IMR-90 (cell line): Measurements from ENCODE around the gene ARHGEF39. TPM values are rescaled to one million over a fixed set of nuclear protein-coding genes. Genes with fewer than 3 reads are reported as not detected.

Experiments
- ATAC-seq: fragments of 200-7000 bp; cut with Tn5 transposase; 2 replicates; pipeline ENCODE4 v1.9.1; 2020; ENCODE audit warnings: low read depth, mild to moderate bottlenecking, moderate library complexity
- BruUV-seq: library from RNA; stranded (reverse); fragments of 400-500 nt; replicated peaks from 2 replicates; lab custom pipeline; 2021; lab: Mats Ljungman, UMichigan
- CTCF ChIA-PET: fragments of 300-600 bp; formaldehyde crosslinking; extraction: SDS; loops from one replicate; lab custom pipeline; 2021; ENCODE audit warnings: antibody characterized with exemption; lab: Yijun Ruan, JAX
- POLR2A ChIA-PET: fragments of 300-600 bp; sonication (Branson Sonifier 250); formaldehyde crosslinking; loops from one replicate; lab custom pipeline; 2022; ENCODE audit warnings: antibody characterized with exemption; ENCODE audit not compliant: unreplicated experiment; lab: Charles Lee
- DNase-seq: peaks from one replicate; pipeline ENCODE4 v3.0.0; 2013
- H2AFZ ChIP-seq: replicated peaks from 2 replicates; pipeline ENCODE3; 2013; ENCODE audit warnings: low read length, mild to moderate bottlenecking; ENCODE audit not compliant: poor library complexity
- H2AK5ac ChIP-seq: 2 replicates; pipeline ENCODE4 v1.6.1; 2013; ENCODE audit warnings: low read depth, low read length, inconsistent platforms
- H2AK9ac ChIP-seq: replicated peaks from 2 replicates; pipeline ENCODE3; 2013; ENCODE audit warnings: mild to moderate bottlenecking, low read depth, low read length, moderate library complexity; ENCODE audit not compliant: poor library complexity
- H2BK120ac ChIP-seq: 2 replicates; pipeline ENCODE4 v1.6.1; 2013; ENCODE audit warnings: low read depth, low read length, inconsistent platforms
- H2BK15ac ChIP-seq: 3 replicates; pipeline ENCODE4 v1.6.1; 2013; ENCODE audit warnings: low read depth, low read length, inconsistent platforms
- H2BK20ac ChIP-seq: 2 replicates; pipeline ENCODE4 v1.6.1; 2013; ENCODE audit warnings: low read depth, mild to moderate bottlenecking, inconsistent platforms, low read length, moderate library complexity
- H2BK5ac ChIP-seq: 2 replicates; pipeline ENCODE4 v1.6.1; 2013; ENCODE audit warnings: mild to moderate bottlenecking, low read depth, low read length, inconsistent platforms; ENCODE audit not compliant: poor library complexity, severe bottlenecking
- H3K14ac ChIP-seq: replicated peaks from 2 replicates; pipeline ENCODE4 v1.6.1; 2013; ENCODE audit warnings: low read depth, low read length, inconsistent platforms
- H3K18ac ChIP-seq: 2 replicates; pipeline ENCODE4 v1.6.1; 2013; ENCODE audit warnings: low read depth, low read length, control low read depth
- H3K23ac ChIP-seq: 2 replicates; pipeline ENCODE4 v1.6.1; 2013; ENCODE audit warnings: low read depth, low read length, inconsistent platforms
- H3K27ac ChIP-seq: 2 replicates; pipeline ENCODE4 v1.5.1; 2013; ENCODE audit warnings: mild to moderate bottlenecking, control low read depth, low read length; ENCODE audit not compliant: insufficient read depth
- H3K27me3 ChIP-seq: 2 replicates; pipeline ENCODE4 v1.6.1; 2013; ENCODE audit warnings: low read length; ENCODE audit not compliant: control insufficient read depth, insufficient read depth
- H3K36me3 ChIP-seq: 2 replicates; pipeline ENCODE4 v1.6.1; 2013; ENCODE audit warnings: low read length, mixed read lengths; ENCODE audit not compliant: control insufficient read depth, insufficient read depth
- H3K4ac ChIP-seq: 2 replicates; pipeline ENCODE4 v1.6.1; 2013; ENCODE audit warnings: low read depth, low read length, inconsistent platforms
- H3K4me1 ChIP-seq: 2 replicates; pipeline ENCODE4 v1.6.1; 2013; ENCODE audit warnings: low read length, mixed read lengths; ENCODE audit not compliant: control insufficient read depth, insufficient read depth
- H3K4me2 ChIP-seq: 2 replicates; pipeline ENCODE4 v1.6.1; 2013; ENCODE audit warnings: low read depth, mild to moderate bottlenecking, control low read depth, low read length, moderate library complexity
- H3K4me3 ChIP-seq: 2 replicates; pipeline ENCODE4 v1.5.1; 2013; ENCODE audit warnings: low read depth, mild to moderate bottlenecking, control low read depth, low read length, moderate library complexity; ENCODE audit not compliant: insufficient read depth
- H3K56ac ChIP-seq: 2 replicates; pipeline ENCODE4 v1.6.1; 2013; ENCODE audit warnings: low read length, inconsistent platforms; ENCODE audit not compliant: insufficient read depth; ENCODE audit errors: extremely low read depth
- H3K79me1 ChIP-seq, 2 experiments: 2 replicates each; pipeline ENCODE4 v1.6.1; 2013; ENCODE audit warnings: low read length in 2 of 2, inconsistent platforms in 1 of 2, low read depth in 1 of 2
- H3K9ac ChIP-seq: 2 replicates; pipeline ENCODE4 v1.6.1; 2013; ENCODE audit warnings: low read depth, low read length, control low read depth
- H3K9me1 ChIP-seq: 2 replicates; pipeline ENCODE4 v1.6.1; 2013; ENCODE audit warnings: low read length, inconsistent platforms; ENCODE audit not compliant: insufficient read depth
- H3K9me3 ChIP-seq: 2 replicates; pipeline ENCODE4 v1.6.1; 2013; ENCODE audit warnings: low read length; ENCODE audit not compliant: control insufficient read depth, insufficient read depth
- H4K20me1 ChIP-seq: 2 replicates; pipeline ENCODE4 v1.6.1; 2013; ENCODE audit warnings: low read length, inconsistent platforms; ENCODE audit not compliant: insufficient read depth
- H4K5ac ChIP-seq: 2 replicates; pipeline ENCODE4 v1.6.1; 2013; ENCODE audit warnings: mild to moderate bottlenecking, low read depth, low read length, control low read depth
- H4K8ac ChIP-seq, 2 experiments: 2 replicates each; pipeline ENCODE4 v1.6.1; 2013; ENCODE audit warnings: low read depth in 2 of 2, low read length in 2 of 2, control low read depth in 1 of 2, inconsistent platforms in 1 of 2
- H4K91ac ChIP-seq: 2 replicates; pipeline ENCODE4 v1.6.1; 2013; ENCODE audit warnings: low read depth, low read length, inconsistent platforms; ENCODE audit not compliant: insufficient read depth
- BHLHE40 ChIP-seq: fragments of 150-350 bp; IDR thresholded peaks from 2 replicates; pipeline ENCODE4 v1.6.1; 2016; ENCODE audit warnings: mild to moderate bottlenecking, low read depth, low read length
- CEBPB ChIP-seq: IDR thresholded peaks from 2 replicates; pipeline ENCODE4 v1.6.1; 2012; ENCODE audit warnings: low read depth, low read length, improper control_type of control experiment
- CHD1 ChIP-seq: IDR thresholded peaks from 2 replicates; pipeline ENCODE4 v1.6.1; 2012; ENCODE audit warnings: low read depth, low read length, improper control_type of control experiment
- FOS ChIP-seq: fragments of 150-350 bp; IDR thresholded peaks from 2 replicates; pipeline ENCODE4 v1.6.1; 2016; ENCODE audit warnings: low read depth, low read length
- MAFK ChIP-seq: IDR thresholded peaks from 2 replicates; pipeline ENCODE4 v1.6.1; 2012; ENCODE audit warnings: low read depth, low read length, improper control_type of control experiment
- MAZ ChIP-seq: IDR thresholded peaks from 2 replicates; pipeline ENCODE4 v1.6.1; 2012; ENCODE audit warnings: low read depth, mild to moderate bottlenecking, low read length, improper control_type of control experiment, moderate library complexity, borderline replicate concordance
- MXI1 ChIP-seq: IDR thresholded peaks from 2 replicates; pipeline ENCODE4 v1.6.1; 2012; ENCODE audit warnings: low read depth, mild to moderate bottlenecking, low read length, moderate library complexity, borderline replicate concordance
- NFE2L2 ChIP-seq: fragments of 150-350 bp; IDR thresholded peaks from 2 replicates; pipeline ENCODE4 v1.6.1; 2016; ENCODE audit warnings: low read depth, mild to moderate bottlenecking, low read length
- POLR2A ChIP-seq: IDR thresholded peaks from 2 replicates; pipeline ENCODE4 v1.6.1; 2012; ENCODE audit warnings: mild to moderate bottlenecking, low read depth, low read length
- RAD21 ChIP-seq: IDR thresholded peaks from 2 replicates; pipeline ENCODE4 v1.6.1; 2012; ENCODE audit warnings: low read length, improper control_type of control experiment
- RCOR1 ChIP-seq: IDR thresholded peaks from 2 replicates; pipeline ENCODE4 v1.6.1; 2012; ENCODE audit warnings: mild to moderate bottlenecking, low read length, improper control_type of control experiment; ENCODE audit not compliant: insufficient replicate concordance
- RFX5 ChIP-seq: IDR thresholded peaks from 2 replicates; pipeline ENCODE4 v1.8.0; 2012; ENCODE audit warnings: low read depth, mild to moderate bottlenecking, low read length, moderate library complexity
- WGBS, 2 experiments: methylation state at CpG; one replicate each; pipeline versions ENCODE4 v1.1.5 to v1.1.7; 2013; ENCODE audit warnings: missing lambda C conversion rate in 2 of 2; ENCODE audit not compliant: insufficient read length in 1 of 2; ENCODE audit errors: extremely low coverage in 2 of 2; 5-methylcytosine and 5-hydroxymethylcytosine counted together
- dilution Hi-C: fragments of 300-500 bp; cut with HindIII; formaldehyde crosslinking; loops from one replicate; pipeline ENCODE4 v1.14.3; 2018; ENCODE audit warnings: low sequenced_read_pairs; ENCODE audit not compliant: unreplicated experiment
- in situ Hi-C: fragments of 300-500 bp; cut with MboI; formaldehyde crosslinking; loops from 3 replicates; pipeline ENCODE4 v1.14.3; 2019; ENCODE audit warnings: low sequenced_read_pairs, inconsistent platforms, mixed read lengths
- intact Hi-C: fragments of 100-400 bp; cut with micrococcal nuclease; formaldehyde crosslinking; loops from 2 replicates; pipeline ENCODE4 v1.10.0; 2022
- polyA plus RNA-seq, 3 experiments: library from polyadenylated mRNA; depleted of rRNA; stranded (reverse); fragments of >200 nt; gene quantifications; 2 replicates each; pipeline ENCODE4 v1.2.3, GENCODE V29; 2012; ENCODE audit warnings: low replicate concordance in 1 of 3
- total RNA-seq: library from RNA; depleted of rRNA; stranded (reverse); fragments of >200 nt; gene quantifications from 2 replicates; pipeline ENCODE4 v1.2.3, GENCODE V29; 2012
- TF ChIP-seq, protein P1 (sequence below): fragments of 150-350 bp; IDR thresholded peaks from 2 replicates; pipeline ENCODE4 v1.6.1; 2016; ENCODE audit warnings: low read depth, mild to moderate bottlenecking, low read length, moderate library complexity, borderline replicate concordance
- TF ChIP-seq, protein P2 (sequence below): fragments of 150-350 bp; IDR thresholded peaks from 2 replicates; pipeline ENCODE4 v1.6.1; 2017; ENCODE audit warnings: mild to moderate bottlenecking, antibody characterized with exemption, low read length, low read depth

Gene ARHGEF39
- total and polyA plus RNA-seq, 2 of the 4 experiments (the other 2 are of a cell fraction): 2.5 to 2.8 TPM

DNA sequence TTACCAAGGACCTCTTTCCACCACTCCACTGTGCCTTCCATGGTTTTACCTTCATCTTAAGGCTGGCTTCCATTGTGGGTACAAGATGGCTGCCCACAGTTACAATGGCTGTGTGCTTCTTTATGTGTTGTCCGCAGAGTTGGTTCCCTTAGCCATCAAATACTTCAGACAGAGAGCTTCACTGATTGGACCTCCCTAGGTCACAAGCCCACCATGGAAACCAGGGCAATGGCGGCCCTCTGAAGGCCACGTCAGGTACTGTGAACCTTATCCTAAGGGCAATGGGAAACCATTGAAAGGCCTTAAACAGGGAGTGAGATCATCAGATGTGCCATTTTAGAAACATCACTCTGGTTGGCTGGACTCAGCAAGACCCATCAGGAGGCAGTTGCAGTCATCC is 2.9 kb upstream of the ARHGEF39 start:
- 0 out of 2 replicates have a peak overlapping the region, but pooled peaks have one; percentile 24 for H2BK120ac ChIP-seq
- H3K23ac ChIP-seq: no peak overlapping the region
- DNase-seq (no peak), ATAC-seq (no peak)
- H3K9me1 ChIP-seq: peaks cover 27% of the 10 kb centered on the region
- no peak overlapping the region for H3K56ac ChIP-seq
- H3K9ac ChIP-seq: no peak overlapping the region
- intact Hi-C loops (no loop called here), in situ Hi-C loops (no loop called here), dilution Hi-C loops (no loop called here)
- H3K4me2 ChIP-seq: no peak overlapping the region
- no peak overlapping the region for H2BK5ac ChIP-seq
- no peak overlapping the region for H2AK9ac ChIP-seq
- no peak overlapping the region; the same call in 1 of the 2 replicates for H2BK20ac ChIP-seq
- 94% methylated on average over 2 of the region's 3 CpGs; no CpG with 5 or more reads in 1 of the 2 experiments for WGBS, 2 experiments
- TF ChIP-seq CEBPB (no peak), MAZ (no peak), MAFK (no peak), RAD21 (no peak), BHLHE40 (no peak), RFX5 (no peak), NFE2L2 (no peak), FOS (no peak), RCOR1 (no peak), POLR2A (no peak), CHD1 (no peak), MXI1 (no peak)
- TF ChIP-seq, protein P1, sequence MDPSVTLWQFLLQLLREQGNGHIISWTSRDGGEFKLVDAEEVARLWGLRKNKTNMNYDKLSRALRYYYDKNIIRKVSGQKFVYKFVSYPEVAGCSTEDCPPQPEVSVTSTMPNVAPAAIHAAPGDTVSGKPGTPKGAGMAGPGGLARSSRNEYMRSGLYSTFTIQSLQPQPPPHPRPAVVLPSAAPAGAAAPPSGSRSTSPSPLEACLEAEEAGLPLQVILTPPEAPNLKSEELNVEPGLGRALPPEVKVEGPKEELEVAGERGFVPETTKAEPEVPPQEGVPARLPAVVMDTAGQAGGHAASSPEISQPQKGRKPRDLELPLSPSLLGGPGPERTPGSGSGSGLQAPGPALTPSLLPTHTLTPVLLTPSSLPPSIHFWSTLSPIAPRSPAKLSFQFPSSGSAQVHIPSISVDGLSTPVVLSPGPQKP: no peak
- TF ChIP-seq, protein P2, sequence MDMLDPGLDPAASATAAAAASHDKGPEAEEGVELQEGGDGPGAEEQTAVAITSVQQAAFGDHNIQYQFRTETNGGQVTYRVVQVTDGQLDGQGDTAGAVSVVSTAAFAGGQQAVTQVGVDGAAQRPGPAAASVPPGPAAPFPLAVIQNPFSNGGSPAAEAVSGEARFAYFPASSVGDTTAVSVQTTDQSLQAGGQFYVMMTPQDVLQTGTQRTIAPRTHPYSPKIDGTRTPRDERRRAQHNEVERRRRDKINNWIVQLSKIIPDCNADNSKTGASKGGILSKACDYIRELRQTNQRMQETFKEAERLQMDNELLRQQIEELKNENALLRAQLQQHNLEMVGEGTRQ: no peak
- H4K91ac ChIP-seq: no peak overlapping the region
- peak overlapping the region; percentile 13; the same call in 1 of the 2 replicates for H2AK5ac ChIP-seq
- H3K14ac ChIP-seq: no peak overlapping the region
- POLR2A ChIA-PET: no interaction called here
- BruUV-seq: no TSS peak
- no peak overlapping the region for H3K27ac ChIP-seq
- H3K4me3 ChIP-seq: no peak overlapping the region
- H3K18ac ChIP-seq: no peak overlapping the region
- H4K5ac ChIP-seq: no peak overlapping the region
- H3K9me3 ChIP-seq: no peaks in the 10 kb centered on the region
- H2BK15ac ChIP-seq: no peak overlapping the region; the same call in 2 of the 3 replicates
- H3K4ac ChIP-seq: no peak overlapping the region
- no peaks in the 10 kb centered on the region for H3K27me3 ChIP-seq
- no peaks in the 10 kb centered on the region for H4K20me1 ChIP-seq
- H3K36me3 ChIP-seq: no peaks in the 10 kb centered on the region
- H3K79me1 ChIP-seq: peaks cover 15 to 26% of the 10 kb centered on the region in 2 experiments; a peak in 3 of 4 replicates
- no peak overlapping the region for H4K8ac ChIP-seq
- H3K4me1 ChIP-seq: peaks cover 22% of the 10 kb centered on the region
- peak overlapping the region; percentile 17 for H2AFZ ChIP-seq
- CTCF ChIA-PET: no interaction called here
